GM21528 (cell line): ENCODE data around the gene RAB5IF.
A peak's percentile ranks its signal among the peaks of the same experiment; 100 is the strongest.
"Not testable (repeated sequence)": the region's sequence is repeated elsewhere in the genome, so short reads cannot be mapped to it uniquely, and the experiment has no call there.

Experiments used
- ATAC-seq: cut with Tn5 transposase; IDR thresholded peaks from one replicate; pipeline ENCODE4 v1.9.1; 2021; ENCODE audit warnings: mild to moderate bottlenecking, moderate library complexity; ENCODE audit not compliant: unreplicated experiment, low FRiP score

Gene RAB5IF

GRCh38 chr20:36585410-36586125 lies 20.0 kb upstream of the RAB5IF start:
- no peak for ATAC-seq

DNA sequence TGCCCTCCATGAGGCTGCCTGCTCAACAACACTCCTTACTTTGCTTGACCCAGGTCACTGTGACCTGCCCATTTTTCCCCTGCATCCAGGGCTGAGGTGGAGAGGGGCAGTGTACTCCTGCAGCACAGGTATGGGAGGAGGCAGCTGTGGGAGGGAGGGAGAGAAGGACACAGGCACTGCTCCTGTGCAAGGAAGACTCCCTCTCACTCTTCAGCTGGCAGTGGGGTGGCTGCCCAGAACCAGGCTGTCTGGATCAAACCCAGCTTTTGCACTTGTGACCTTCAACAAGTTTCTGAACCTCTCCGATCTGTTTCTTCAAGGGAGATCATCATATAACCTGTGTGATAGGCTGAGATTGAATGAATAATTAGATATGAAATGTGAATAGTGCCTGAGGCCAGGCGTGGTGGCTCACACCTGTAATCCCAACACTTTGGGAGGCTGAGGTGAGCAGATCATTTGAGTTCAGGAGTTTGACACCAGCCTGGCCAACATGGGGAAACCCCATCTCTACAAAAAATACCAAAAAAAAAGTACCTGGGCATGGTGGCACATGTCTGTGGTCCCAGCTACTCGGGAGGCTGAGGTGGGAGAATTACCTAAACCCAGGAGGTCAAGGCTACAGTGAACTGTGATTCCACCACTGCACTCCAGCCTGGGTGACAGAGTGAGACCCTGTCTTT lies 18.1 kb upstream of the RAB5IF start:
- no peak for ATAC-seq

DNA sequence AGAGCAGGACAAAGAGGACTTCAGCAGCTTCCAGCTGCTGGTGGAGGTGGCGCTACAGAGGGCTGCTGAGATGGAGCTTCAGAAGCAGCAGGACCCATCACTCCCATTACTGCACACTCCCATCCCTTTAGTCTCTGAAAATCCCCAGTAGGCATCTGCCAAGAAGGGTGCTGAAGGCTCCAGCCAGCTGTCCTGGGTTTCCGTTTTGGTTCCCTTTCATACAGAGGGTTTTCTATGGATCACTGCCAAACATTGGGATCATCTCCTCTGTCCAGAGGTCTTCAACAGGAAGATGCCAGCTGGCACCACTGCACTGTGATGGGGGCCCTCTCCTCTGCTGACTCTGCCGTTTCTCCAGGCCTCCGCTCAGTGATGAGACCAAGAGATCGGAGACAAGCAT lies 14.3 kb upstream of the RAB5IF start:
- ATAC-seq, result no peak

DNA sequence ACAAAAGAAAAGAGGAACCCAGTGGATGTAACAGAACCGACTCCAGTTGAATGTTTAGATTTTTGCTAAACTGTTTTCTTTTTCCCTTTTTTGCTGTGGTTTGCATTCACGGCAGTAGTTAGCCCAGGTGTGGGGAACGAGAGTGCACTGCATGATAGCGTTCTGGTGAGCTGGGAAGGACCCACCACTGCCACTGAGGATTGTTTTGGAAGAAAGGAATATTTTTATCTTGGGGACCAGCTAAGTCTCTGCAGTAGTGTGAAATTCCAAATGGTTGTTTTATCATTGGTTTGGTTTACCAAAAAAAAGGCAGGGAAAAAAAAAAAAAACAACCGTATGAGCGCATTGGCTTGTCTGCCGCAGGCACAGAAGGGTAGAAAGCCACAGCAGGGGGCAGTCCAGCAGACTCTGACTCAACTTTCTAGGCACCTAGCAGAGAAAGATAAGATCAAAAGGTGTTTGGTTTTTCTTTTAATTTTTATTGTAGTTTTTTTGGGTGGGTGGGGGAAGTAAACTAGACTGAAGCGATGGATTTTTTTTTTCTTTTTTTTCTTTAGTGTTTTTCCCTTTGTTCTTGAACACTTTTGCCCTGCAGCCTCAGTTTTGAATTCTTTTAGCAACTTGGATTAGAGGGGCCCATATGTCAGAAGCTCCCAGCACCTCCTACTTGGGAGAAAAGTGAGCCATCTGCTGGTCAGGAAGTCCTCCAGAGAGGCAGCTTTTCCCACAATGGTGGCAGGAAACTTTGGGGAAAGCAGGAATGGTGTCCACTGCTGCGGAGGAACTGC lies 13.5 kb upstream of the RAB5IF start:
- no peak for ATAC-seq

GRCh38 chr20:36593347-36593929 lies 12.1 kb upstream of the RAB5IF start:
- ATAC-seq, result no peak

DNA sequence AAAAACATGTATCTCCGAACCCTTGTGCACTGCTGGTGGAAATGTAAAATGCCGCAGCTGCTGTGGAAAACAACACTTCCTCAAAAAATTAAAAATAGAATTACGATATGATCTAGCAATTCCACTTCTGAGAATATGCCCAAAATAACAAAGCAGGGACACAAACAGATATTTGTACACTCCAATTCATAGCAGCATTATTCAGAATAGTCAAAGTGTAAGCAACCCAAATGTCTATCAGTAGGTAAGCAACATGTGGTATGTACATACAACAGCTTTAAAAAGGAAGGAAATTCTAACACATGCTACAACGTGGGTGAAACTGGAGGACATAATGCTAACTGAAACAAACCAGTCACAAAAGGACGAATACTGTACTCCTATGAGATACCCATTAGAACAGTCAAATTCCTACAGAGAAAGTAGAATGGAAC lies 5.7 kb upstream of the RAB5IF start:
- no peak for ATAC-seq

DNA sequence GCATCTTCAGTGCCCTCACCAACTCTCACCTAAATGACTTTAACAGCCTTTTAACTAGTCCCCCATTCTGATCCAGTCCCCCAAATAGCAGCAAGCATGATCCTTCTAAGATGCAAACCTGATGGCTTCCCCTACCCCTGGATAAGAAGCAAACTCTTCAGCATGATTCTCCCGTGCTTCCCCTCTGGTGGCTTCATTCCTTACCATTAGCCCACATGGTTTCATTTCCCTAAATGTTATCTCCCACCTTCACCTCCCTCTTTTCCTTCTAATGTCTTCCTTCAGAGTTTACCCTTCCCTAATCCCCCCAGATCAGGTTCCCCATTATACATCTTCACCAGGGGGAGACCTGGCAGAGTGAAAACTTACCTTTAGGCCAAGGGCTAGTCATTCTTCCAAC lies 4.0 kb upstream of the RAB5IF start:
- no peak for ATAC-seq

- ATAC-seq, result peak; percentile 39
These were observed 604 bp upstream of the RAB5IF start for GRCh38 chr20:36604952-36605398.

DNA sequence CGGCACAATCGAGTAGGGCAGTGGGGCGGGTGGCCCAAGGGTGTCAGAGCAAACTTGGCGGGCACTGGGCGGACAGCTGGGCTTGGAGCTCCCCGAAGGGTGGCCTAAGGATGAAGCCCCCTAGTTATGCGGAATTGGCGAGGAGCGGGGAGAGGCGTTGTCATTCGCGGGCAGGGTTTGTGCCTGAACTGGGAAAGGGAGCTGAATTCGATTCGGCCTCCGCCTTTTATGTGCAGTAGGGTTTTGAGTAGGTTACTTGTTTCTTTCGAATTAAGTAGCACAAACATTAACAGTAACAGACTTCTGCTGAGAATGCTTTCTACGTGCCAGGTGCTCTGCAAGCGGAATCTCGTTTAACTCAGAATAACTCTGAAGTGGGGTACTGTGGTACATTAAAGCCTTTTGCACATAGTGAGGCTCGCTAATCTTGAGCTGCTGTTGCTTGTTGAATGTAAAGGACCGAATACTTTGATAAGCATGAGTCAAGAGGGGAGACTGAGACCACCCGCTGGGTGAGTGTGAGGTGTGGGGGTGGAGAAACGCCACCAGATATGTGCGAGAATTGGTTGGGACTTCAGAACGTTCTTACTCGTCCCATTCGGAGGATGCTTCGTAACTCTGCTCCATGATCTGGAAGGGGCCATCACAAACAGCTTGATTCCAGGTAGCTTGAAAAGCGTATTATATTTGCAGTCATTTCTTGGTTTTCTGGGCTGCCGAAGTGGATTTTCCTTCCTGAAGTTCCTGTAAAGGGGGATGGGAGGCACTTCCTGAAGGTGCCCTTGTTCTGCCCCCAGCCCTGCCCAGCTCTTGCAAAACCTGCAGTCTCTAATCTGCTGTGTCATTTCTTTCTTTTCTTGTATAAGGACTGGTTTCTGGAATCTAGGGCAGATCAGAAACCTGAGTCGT lies 833 bp downstream of the RAB5IF start:
- ATAC-seq, result no peak

DNA sequence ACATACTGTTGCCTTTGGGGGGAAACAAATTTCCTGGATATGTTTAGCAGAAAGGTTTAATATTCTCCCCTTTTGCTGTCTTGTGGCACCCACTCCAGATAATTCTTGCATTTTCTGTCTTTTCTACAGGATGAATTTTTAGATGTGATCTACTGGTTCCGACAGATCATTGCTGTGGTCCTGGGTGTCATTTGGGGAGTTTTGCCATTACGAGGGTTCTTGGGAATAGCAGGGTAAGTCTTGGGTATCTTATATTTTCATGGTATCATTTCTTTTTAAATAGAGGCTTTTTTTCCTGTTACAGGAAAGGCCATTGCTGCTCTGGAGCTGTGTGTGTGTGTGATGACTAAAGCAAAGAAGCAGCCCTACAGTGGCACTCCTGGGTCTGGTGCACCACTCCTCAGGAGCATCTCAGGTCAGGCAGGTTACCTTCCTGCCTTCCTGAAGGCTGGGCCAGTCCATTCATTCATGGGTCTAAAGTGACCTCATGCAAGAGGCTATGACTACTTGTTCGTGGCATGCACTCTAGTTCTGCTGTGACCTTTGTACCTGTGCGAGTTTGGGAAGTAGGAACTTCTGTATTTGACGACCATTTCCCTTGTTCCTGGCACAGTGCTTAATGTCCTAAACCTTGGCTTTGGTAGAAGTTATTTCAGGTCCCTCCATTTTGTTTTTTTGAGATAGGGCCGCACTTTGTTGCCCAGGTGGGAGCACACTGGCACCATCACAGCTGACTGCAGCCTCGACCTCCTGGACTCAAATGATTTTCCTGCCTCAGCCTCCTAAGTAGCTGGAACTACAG lies 2.2 kb downstream of the RAB5IF start:
- no peak for ATAC-seq

DNA sequence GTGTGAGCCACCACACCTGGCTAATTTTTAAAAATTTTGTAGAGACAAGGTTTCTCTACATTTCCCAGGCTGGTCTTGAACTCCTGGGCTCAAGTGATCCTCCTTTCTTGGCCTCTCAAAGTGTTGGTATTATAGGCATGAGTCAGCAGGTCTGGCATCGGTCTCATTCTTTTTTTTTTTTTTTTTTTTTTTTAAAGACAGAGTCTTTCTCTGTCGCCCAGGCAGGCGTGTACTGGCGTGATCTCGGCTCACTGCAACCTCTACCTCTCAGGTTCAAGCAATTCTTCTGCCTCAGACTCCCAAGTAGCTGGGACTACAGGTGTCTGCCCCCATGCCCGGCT lies 2.8 kb downstream of the RAB5IF start:
- ATAC-seq, result not testable (repeated sequence)

- ATAC-seq, result no peak
These were observed 6.0 kb downstream of the RAB5IF start for GRCh38 chr20:36611625-36612024.

DNA sequence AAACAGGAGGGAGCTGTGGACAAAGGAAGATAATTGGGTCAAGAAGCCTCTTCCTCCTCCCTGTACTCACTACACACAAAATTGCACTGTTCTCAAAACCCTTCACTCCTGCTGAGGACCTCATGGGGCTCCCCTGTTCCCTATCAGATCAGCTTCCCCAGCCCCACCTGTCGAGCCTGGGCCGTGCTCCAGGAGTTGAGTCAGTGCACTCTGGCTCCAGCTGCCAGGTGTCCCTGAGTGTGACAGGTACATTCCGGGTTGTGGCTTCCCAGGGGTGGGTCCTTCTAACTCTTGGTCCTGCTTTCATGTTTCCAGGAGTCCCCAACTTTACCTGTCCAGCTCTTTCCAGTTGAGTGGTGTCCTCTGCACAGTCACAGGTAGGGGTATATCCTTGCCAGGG lies 8.4 kb downstream of the RAB5IF start:
- no peak for ATAC-seq

- no peak for ATAC-seq
These were observed 9.4 kb downstream of the RAB5IF start for GRCh38 chr20:36614781-36615557.

DNA sequence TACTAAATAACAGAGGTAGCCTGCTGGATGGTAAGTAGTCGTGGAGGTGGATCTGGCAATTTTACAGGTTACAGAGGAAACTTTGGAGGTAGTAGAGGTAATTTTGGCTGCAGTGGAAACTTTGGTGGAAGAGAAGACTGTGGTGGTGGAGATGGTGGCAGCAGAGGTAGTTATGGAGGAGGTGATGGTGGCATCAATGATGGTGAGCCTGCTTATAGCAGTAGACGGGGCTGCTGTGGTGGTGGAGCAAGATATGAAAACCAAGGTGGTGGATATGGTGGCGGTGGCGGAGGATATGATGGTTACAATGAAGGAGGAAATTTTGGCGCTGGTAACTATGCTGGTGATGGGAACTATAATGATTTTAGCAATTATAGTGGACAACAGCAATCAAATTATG lies 15.3 kb downstream of the RAB5IF start:
- no peak for ATAC-seq

DNA sequence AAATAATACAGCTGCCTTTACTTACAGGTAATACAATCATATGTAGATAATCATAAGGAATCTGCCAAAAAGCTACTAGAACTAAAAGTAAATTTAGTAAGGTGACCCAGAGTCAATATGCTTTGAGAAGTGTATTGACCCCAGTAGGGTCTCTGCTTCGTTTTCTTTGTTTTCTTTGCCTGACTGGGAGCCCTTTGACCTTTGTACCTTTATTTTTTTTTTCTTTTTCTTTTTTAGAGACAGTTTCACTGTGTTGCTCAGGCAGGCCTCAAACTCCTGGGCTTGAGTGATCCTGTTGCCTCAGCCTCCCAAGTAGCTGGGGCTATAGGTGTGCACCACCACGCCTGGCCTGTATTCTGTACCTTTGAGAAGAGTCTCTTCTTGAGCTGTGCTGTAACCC lies 17.9 kb downstream of the RAB5IF start:
- no peak for ATAC-seq

DNA sequence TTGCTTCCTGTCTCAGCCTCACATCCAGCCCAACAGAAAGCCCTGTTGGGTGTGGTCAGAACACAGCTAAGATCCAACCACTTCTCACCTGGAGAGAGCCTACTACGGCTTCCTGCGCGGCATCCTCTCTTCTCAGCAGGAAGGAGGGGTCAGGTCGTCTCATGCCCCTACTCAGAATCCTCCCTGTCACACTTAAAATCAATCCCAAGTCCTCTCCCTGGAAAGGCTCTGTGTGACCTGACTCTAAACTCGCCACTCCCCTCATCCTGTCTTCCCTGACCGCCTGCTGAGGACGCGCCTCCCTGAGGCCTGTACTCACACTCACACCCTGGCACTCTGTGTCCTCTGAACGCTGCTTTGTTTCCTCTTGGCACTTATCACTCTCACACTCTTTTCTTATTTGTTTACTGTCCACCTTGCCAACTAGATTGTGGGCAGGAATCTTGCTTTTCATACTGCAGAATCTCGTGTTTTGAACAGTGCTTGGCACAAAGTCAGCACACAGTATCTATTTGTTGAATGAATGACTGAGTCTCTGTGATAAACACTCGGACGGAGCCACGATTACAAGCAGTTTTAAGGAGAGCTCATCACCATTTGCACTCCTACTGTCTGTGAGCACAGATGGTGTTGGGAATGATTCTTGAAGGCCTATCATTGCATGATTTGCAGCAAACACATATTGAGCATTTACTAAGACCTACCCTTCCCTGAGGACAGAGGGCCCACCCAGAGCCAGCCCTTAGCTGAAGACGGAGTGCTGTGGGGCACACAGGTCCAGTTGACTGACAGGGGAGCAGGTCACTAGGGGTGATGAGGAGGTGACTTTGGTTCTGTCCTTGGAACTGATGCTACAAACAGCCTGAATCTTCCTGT lies 18.7 kb downstream of the RAB5IF start:
- no peak for ATAC-seq

DNA sequence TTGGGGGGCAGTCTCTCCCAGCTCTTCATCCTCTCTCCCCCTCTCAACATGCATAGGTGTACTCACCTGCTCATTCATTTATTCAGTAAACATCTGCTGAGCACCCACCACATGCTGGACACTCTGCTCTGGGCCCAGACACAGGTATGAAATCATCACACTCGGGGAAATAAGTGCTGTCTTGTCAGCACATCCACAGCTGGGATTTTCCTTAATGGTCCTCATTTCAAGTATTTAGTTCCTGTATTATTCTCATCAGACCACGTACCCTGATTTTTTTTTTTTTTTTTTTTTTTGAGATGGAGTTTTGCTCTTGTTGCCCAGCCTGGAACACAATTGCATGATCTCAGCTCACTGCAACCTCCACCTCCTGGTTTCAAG lies 19.4 kb downstream of the RAB5IF start:
- ATAC-seq, result no peak
